HS-27A (cell line): ENCODE results near the gene WDR89.
"Not testable (repeated sequence)": the region's sequence is repeated elsewhere in the genome, so short reads cannot be mapped to it uniquely, and the experiment has no call there.

Source experiments
- DNase-seq: peaks from one replicate; pipeline ENCODE4 v3.0.0-alpha.2; 2012; ENCODE audit warnings: low read depth, missing footprints

Gene WDR89

GRCh38 chr14:63641473-63642228 lies at the start of gene WDR89:
WDR89 (minus strand) TSS chr14:63641871; CDS start chr14:63599942, 41,929 bp downstream.
- DNase-seq = peak; percentile 98

- DNase-seq = no peak
Observed at GRCh38 chr14:63689132-63689531, 47.5 kb upstream of the WDR89 start.

GRCh38 chr14:63686926-63687325 lies 45.3 kb upstream of the WDR89 start:
- DNase-seq = no peak

GRCh38 chr14:63685401-63685800 lies 43.7 kb upstream of the WDR89 start:
- DNase-seq = no peak

- DNase-seq = no peak
Observed at GRCh38 chr14:63682727-63683593, 41.3 kb upstream of the WDR89 start.

GRCh38 chr14:63678536-63678935 lies 36.9 kb upstream of the WDR89 start:
- DNase-seq = no peak

GRCh38 chr14:63677891-63678379 lies 36.3 kb upstream of the WDR89 start:
- peak; percentile 17 for DNase-seq

- no peak for DNase-seq
Observed at GRCh38 chr14:63676615-63677014, 34.9 kb upstream of the WDR89 start.

GRCh38 chr14:63673886-63674497 lies 32.3 kb upstream of the WDR89 start:
- DNase-seq = no peak

GRCh38 chr14:63673255-63673654 lies 31.6 kb upstream of the WDR89 start:
- DNase-seq = no peak

GRCh38 chr14:63672417-63673180 lies 30.9 kb upstream of the WDR89 start:
- DNase-seq = no peak

GRCh38 chr14:63671987-63672386 lies 30.3 kb upstream of the WDR89 start:
- no peak for DNase-seq

- DNase-seq = no peak
Observed at GRCh38 chr14:63670692-63671091, 29.0 kb upstream of the WDR89 start.

GRCh38 chr14:63666335-63666734 lies 24.7 kb upstream of the WDR89 start:
- DNase-seq = no peak

GRCh38 chr14:63663428-63664341 lies 22.0 kb upstream of the WDR89 start:
- DNase-seq = no peak

- DNase-seq = no peak
Observed at GRCh38 chr14:63662776-63663175, 21.1 kb upstream of the WDR89 start.

- DNase-seq = not testable (repeated sequence)
Observed at GRCh38 chr14:63661881-63662280, 20.2 kb upstream of the WDR89 start.

GRCh38 chr14:63659726-63660125 lies 18.1 kb upstream of the WDR89 start:
- DNase-seq = no peak

GRCh38 chr14:63656194-63656593 lies 14.5 kb upstream of the WDR89 start:
- no peak for DNase-seq

- DNase-seq = no peak
Observed at GRCh38 chr14:63654936-63655335, 13.3 kb upstream of the WDR89 start.

- DNase-seq = peak; percentile 51
Observed at GRCh38 chr14:63654346-63654745, 12.7 kb upstream of the WDR89 start.
